Hypothalamus (tissue), 51 donors: ENCODE measurements around the gene MYH7B.

Source experiments
- DNase-seq, 51 donors: peaks; one replicate each; lab custom pipeline; 2025; lab: John Stamatoyannopoulos, UW

The MYH7B gene

DNA sequence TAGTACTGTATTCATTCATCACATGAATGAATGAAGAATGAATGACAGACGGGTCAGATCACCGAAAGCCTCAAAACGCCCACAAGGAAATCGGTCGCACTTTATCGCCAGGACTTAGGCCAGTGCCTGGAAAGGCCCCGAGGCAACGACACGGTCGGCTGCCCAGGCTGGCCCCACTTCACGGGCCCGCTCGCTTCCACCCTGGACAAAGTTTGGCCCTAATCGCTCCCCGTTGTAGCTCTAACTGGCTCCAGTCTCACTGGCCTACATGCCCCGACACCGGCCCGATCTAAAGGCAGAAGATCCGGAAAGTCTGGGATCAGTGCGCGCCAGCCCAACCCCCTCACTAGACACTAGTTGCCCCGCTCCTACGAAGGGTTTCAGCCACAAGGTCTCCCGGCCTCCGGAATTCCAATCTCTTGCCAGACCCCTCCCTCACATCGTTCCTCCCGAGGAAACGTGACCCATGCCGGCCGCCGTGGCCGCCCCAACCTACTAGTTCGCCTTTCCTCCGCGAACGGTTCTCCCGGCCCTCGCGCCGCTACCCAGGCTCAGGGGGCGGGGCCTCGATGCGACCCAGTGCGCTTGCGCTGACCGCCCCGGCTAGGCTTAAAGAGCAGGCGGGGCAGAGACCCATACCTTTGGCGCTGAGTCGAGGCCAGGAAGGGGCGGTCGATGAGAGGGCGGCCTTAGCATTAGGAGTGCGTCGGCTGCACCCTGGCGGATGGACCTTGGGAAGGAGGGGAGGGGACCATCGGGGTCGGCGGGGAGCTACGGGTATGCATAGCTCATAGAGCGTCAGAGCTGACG, at the start of gene MYH7B, which contains the start of gene GSS:
Gene MYH7B, plus strand, starts transcription at position 638 of the 810 bp plus-strand sequence. CDS start 22,138 bp downstream, outside the sequence.
Gene GSS, minus strand, starts transcription at position 576 of the 810 bp plus-strand sequence. CDS start 3,954 bp downstream, outside the sequence.
- peak; percentile 74 to 96 (median 91) for DNase-seq

GRCh38 chr20:34907616-34908469, 47.8 kb upstream of the MYH7B start:
- DNase-seq, result peak in 6 of 51 donors; percentile 2 to 40 (median 9)

- DNase-seq, result no peak
These were observed 40.5 kb upstream of the MYH7B start for GRCh38 chr20:34915131-34915530.

GRCh38 chr20:34915749-34916455, 39.8 kb upstream of the MYH7B start:
- no peak for DNase-seq

GRCh38 chr20:34916774-34917354, 38.8 kb upstream of the MYH7B start:
- no peak for DNase-seq

- DNase-seq, result no peak
These were observed 35.6 kb upstream of the MYH7B start for GRCh38 chr20:34920055-34920454.

- no peak for DNase-seq
These were observed 34.2 kb upstream of the MYH7B start for GRCh38 chr20:34921436-34921835.

GRCh38 chr20:34922654-34923381, 32.9 kb upstream of the MYH7B start:
- peak in 1 of 51 donors; percentile 4 for DNase-seq

GRCh38 chr20:34923414-34923813, 32.3 kb upstream of the MYH7B start:
- DNase-seq, result no peak

DNA sequence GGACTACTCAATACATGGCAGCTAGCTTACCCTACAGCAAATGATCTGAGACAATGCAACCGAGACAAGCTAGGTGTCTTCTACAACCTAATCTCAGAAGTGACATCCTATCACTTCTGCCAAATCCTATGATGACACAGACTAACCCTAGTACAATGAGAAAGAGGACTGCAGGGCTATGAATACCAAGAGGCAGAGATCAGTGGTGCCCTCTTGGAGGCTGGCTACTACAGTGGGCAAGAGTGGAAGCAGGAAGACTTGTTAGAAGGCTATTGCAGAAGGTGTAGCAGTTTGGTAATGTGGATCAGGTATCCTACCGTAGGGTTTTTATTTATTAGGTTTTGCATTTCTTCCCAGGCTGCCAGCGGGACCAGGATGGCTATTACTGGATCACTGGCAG, 30.3 kb upstream of the MYH7B start:
- DNase-seq, result no peak

DNA sequence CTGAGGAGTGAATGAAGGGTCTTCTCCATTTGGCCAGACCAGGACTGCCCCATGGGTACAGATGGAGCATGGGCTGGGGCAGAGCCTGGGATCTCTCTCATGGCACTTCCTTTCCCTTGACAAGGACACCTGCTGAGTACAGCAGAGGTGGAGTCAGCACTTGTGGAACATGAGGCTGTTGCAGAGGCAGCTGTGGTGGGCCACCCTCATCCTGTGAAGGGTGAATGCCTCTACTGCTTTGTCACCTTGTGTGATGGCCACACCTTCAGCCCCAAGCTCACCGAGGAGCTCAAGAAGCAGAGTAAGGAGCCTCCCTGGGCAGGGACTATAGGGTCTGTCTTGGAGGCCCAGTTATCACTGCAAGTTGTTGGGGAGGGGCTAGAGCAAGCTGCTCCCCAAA, 29.7 kb upstream of the MYH7B start:
- DNase-seq, result no peak

GRCh38 chr20:34926581-34926980, 29.1 kb upstream of the MYH7B start:
- DNase-seq, result no peak

DNA sequence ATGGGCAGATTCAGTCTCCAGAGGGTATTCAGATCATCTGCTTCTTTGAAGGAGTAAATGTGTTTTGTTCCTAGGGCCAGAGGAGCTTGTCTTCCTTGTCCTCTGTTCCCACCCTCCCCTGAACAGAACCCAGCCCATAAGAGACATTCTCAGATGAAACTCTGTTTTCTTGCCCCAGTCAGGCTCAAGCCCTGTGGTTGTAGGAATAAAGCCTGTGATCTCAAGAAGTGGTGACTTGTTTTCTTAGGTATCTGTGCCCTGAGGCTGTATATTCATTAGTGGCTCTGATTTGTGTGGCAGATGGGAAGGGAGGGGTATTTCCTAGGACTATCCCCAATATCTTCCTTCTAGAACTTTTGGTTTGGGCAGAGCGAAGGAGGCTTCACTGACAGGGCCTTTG, 27.9 kb upstream of the MYH7B start:
- DNase-seq, result no peak

GRCh38 chr20:34928411-34928810, 27.3 kb upstream of the MYH7B start:
- no peak for DNase-seq

DNA sequence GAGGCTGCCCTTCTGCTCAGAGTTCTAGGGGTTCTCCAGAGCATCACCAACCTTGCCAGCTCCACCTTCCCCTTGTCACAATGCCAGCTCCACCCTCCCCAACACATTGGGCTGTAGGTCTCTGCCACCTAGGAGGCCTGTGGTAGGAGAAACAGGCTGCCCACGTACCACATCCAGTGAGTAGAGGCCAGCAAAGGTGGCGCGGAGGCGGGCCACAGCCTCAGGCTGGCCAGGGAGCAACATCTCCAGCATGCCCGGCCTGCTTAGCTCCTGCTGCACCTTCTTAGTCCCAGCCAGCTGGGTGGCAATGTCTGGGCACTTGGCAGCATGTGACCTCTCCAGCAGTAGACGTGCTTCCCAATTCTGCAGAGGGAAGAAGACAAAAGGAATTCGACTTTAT, 23.9 kb upstream of the MYH7B start:
- DNase-seq, result no peak

DNA sequence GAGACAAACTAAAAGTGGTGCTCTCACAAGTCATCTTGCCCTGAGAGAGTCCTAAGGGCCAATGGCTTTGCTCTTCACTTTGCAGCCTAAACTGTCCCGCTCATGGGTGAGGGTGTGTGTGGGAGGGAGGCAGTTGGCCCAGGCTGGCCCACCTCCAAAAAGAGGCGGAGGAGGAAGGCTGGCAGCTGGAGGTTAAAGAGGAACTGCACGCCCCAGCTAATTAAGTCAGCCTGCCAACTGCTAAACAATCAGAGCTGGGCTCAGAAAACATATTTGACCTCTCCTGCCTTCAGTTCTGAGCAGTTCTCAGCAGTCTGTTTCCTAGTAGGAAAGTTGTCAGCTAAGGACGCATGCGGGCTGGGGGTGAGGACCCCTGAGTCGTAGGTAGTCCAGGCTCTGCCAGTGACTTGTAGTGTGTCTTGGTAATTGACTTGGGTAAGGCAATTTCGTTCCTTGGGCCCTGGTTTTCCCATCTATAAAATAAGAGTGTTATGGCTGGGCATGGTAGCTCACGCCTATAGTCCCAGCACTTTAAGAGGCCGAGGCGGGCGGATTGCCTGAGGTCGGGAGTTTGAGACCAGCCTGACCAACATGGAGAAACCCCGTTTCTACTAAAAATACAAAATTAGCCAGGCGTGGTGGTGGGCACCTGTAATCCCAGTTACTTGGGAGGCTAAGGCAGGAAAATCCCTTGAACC, 17.1 kb upstream of the MYH7B start:
- DNase-seq, result peak in 26 of 51 donors; percentile 2 to 59 (median 22)

DNA sequence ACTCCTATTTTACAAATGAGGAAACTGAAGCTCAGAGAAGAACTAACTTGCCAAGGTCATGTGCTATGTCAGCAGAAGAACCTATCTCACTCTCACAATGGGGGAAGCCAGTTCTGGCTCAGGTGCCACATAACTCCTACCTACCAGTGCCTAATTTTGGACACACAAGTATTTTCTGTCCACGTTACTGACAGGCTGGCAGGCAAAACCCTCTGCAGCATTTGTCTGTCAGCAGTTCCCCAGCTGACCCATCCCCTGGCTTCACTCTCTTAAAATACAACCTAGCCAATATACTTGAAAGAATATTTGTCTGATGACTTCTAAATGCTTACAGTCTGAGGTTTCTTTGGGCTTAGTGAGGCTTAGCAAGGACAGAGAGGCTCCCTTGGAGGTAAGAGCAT, 15.6 kb upstream of the MYH7B start:
- DNase-seq, result no peak

DNA sequence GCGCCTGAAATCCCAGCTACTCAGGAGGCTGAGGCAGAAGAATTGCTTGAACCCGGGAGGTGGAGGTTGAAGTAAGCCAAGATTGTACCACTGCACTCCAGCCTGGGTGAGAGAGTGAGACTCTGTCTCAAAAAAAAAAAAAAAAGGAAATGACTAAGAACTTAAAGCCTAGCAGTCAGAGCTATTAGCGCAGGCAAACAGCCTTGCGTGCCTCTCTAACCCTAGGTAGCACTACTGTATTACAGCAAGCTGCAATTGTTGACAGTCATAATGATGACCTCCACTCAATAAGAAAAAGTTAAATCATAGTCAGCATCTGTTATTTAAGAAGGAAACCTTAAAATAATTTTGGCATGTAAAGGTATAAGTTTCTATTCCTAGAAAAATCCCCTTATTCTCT, 14.4 kb upstream of the MYH7B start:
- no peak for DNase-seq

GRCh38 chr20:34942301-34942700, 13.4 kb upstream of the MYH7B start:
- no peak for DNase-seq
